ENCODE results near the gene CLDN25.

The CLDN25 gene

DNA sequence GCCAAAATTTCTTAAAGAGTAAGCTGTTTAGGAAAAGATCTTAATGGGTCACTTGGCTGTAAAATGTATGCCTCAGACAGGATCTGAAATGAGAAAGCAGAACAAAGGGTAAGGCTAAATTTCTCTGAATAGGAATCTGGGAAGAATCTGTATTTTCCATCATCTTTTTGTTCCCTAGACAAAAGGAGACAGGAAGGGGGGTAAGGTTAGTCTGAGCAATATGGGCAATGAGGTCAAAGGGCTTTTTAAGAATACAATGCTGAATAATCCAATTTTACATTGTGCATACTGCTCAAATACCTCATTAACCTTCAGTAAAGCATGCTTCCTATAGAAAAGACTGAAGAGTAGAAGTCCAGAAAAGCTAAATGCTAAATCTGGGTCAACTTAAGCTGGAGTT, 34.6 kb downstream of the CLDN25 start:
- DNase-seq: no peak

GRCh38 chr11:113817162-113817561, 37.6 kb downstream of the CLDN25 start:
- no peak for DNase-seq

DNA sequence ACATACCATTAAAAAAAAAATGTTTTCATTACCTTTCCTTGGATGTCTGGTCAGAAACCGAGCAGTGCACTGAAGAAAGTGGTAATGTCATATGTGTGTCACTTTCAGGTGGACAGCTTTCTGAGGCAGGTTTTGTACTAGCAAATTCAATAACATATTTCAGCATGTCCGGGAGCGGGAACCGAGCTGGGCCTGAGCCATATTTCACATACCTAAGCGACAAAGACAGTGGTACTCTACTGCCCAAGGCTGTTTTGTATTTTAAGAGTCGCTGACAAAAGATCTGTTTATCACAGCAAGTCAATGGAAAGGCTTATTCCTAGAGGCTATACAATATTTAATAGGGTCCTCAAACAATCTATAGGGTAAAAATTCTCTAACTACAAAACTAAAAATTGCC, 38.0 kb downstream of the CLDN25 start:
- DNase-seq: no peak

GRCh38 chr11:113818426-113818825, 38.8 kb downstream of the CLDN25 start:
- DNase-seq: no peak

- no peak for DNase-seq
Measured at GRCh38 chr11:113827477-113827876, 47.9 kb downstream of the CLDN25 start.

DNA sequence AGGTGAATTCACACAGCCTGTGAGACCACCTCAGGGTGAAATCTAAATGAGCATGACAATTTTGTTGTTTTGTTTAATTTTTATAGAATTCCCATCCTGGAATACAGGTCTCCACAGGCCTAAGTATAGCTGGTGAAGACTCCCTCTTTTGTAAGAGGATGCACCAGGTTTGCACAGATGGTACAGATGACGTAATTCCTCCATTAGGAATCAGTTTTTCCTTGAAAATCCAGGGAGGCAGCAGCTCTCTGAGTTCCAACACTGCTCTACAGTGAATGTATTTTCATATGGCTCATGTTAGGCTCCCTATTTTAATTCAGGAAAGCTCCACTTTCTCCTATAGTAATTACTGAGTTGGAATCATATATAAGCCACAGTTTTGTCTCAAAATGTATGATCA, 48.6 kb downstream of the CLDN25 start:
- DNase-seq: no peak

- no peak for DNase-seq
Measured at GRCh38 chr11:113829751-113830150, 50.2 kb downstream of the CLDN25 start.
